Erythroblast (primary cell): ENCODE results near the gene AASDHPPT.

ENCODE experiments used
- GATA1 ChIP-seq: IDR thresholded peaks from 2 replicates; pipeline ENCODE4 v1.6.1; 2011; ENCODE audit warnings: low read depth, mild to moderate bottlenecking, control low read depth, low read length, moderate library complexity
- POLR2A ChIP-seq: IDR thresholded peaks from 2 replicates; pipeline ENCODE4 v1.6.1; 2011; ENCODE audit warnings: mild to moderate bottlenecking, low read length

DNA sequence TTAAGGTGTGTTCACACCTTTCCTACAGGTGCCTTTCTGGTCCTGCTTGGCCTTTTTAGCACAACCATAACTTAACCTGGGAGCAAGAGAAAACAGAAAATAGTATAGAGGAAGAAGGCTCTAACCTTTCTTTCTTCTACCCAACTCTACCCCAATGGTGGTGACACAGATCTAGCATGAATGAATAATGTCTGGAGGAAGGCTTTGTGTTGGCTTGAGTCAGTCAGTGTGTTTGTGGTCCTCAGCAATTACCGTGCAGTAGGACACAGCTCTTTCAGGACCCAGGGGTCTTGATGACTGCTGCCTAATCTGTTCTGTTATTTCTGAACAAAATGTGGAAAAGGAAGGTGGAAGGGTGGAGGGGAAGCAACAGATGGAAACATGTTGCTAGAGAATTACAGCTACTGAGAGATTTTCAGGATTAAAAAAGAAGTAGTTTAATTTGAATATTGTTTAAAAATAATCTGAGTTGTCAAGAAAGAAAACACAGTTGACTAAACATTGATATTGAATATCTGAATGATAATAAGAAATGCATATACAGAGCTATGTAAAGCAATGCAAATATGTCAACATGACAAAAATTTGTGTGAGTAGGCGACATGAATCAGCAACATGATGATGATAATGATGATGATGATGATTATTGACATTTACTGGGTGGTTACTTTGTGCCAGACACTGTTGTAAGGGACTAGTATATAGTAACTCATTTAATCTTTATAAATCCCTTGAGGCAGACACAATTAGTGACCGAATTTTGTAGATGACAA is 55.3 kb downstream of the AASDHPPT start:
- no peak for TF ChIP-seq POLR2A
- TF ChIP-seq GATA1: no peak
